Measurements from ENCODE around the gene AEBP2. TPM values are rescaled to one million over a fixed set of nuclear protein-coding genes. Genes with fewer than 3 reads are reported as not detected.

AEBP2 gene
- total and polyA plus RNA-seq, 2 of the 8 experiments (the other 6 are each of a cell fraction or from before 2014, with no cell fraction given), result 13.6 to 61.4 TPM

DNA sequence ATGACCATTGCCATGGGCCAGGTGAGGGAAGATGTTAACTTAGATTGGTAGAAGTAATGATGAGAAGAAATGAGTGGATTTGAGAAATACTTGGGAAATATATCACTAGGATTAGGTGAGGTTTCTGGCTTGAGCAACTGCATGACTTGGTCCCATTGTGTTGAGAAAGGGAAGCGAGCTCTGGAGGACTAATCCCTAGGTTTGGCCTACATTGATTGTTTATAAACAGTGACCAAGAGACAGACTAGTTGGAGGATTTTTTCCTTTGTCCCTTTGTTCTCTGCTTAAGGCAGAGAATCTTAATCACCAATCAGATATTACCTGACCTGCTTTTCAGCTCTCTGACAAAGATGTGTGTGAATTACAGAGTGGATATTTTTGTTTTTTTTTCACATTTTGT lies 100.5 kb downstream of the AEBP2 start (continued):
- TF ChIP-seq, protein P1, sequence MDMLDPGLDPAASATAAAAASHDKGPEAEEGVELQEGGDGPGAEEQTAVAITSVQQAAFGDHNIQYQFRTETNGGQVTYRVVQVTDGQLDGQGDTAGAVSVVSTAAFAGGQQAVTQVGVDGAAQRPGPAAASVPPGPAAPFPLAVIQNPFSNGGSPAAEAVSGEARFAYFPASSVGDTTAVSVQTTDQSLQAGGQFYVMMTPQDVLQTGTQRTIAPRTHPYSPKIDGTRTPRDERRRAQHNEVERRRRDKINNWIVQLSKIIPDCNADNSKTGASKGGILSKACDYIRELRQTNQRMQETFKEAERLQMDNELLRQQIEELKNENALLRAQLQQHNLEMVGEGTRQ (IDR thresholded peaks at IDR 0.05; ENCODE audit: low read length), result no peak
- TF ChIP-seq CEBPB (IDR thresholded peaks at IDR 0.05; ENCODE audit: low read depth, low read length) (no peak), BRCA1 (IDR thresholded peaks at IDR 0.05; ENCODE audit: low read depth, low read length) (no peak), EGR1 (IDR thresholded peaks at IDR 0.05; ENCODE audit: borderline replicate concordance, low read depth, low read length) (no peak), EZH2 (IDR thresholded peaks at IDR 0.05; ENCODE audit: low read depth, low read length, severe bottlenecking) (no peak)

Measured in H1 (cell line).